Adipocyte (in vitro differentiated cells): ENCODE results near the gene ZSCAN10.
"Not testable (repeated sequence)": the region's sequence is repeated elsewhere in the genome, so short reads cannot be mapped to it uniquely, and the experiment has no call there.

Experiments used
- DNase-seq: peaks from one replicate; pipeline ENCODE4 v3.0.0-alpha.2; 2015; ENCODE audit warnings: low read depth
- H3K27me3 ChIP-seq: replicated peaks from 2 replicates; pipeline ENCODE4 v1.7.0; 2013; ENCODE audit warnings: mild to moderate bottlenecking, low read length, moderate library complexity; ENCODE audit not compliant: control insufficient read depth, insufficient read depth
- H3K36me3 ChIP-seq: 2 replicates; pipeline ENCODE4 v1.7.0; 2013; ENCODE audit warnings: low read length, mild to moderate bottlenecking, moderate library complexity; ENCODE audit not compliant: control insufficient read depth, insufficient read depth, severe bottlenecking
- H3K4me1 ChIP-seq: 2 replicates; pipeline ENCODE4 v1.7.0; 2013; ENCODE audit warnings: mild to moderate bottlenecking, low read length, moderate library complexity; ENCODE audit not compliant: control insufficient read depth, insufficient read depth
- H3K4me3 ChIP-seq: 2 replicates; pipeline ENCODE4 v1.7.0; 2013; ENCODE audit warnings: mild to moderate bottlenecking, low read length, moderate library complexity
- H3K9ac ChIP-seq: 2 replicates; pipeline ENCODE4 v1.7.0; 2013; ENCODE audit warnings: mild to moderate bottlenecking, low read length, moderate library complexity
- H3K9me3 ChIP-seq: 2 replicates; pipeline ENCODE4 v1.7.0; 2013; ENCODE audit warnings: mild to moderate bottlenecking, low read length, moderate library complexity; ENCODE audit not compliant: control insufficient read depth

ZSCAN10 gene

DNA sequence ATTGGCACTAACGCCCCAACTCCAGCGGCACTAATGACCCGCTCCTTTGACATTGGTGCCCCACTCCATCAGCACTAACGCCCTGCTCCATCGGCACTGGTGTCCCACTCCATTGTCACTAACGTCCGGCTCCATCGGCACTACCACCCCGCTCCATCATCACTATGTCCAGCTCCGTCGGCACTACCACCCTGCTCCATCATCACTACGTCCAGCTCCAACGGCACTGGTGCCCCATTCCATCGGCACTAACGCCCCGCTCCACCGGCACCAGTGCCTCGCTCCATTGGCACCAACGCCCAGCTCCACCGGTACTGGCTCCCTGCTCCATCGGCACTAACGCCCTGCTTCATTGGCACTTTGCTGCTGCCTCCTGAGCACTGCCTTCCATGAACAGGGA, 43.2 kb upstream of the ZSCAN10 start:
- no peaks in the 10 kb centered on the region for H3K9me3 ChIP-seq
- H3K4me1 ChIP-seq, result no peaks in the 10 kb centered on the region
- H3K27me3 ChIP-seq, result no peaks in the 10 kb centered on the region
- H3K4me3 ChIP-seq, result no peak overlapping the region
- H3K9ac ChIP-seq, result no peak overlapping the region
- no peak for DNase-seq
- peaks cover 9% of the 10 kb centered on the region for H3K36me3 ChIP-seq

DNA sequence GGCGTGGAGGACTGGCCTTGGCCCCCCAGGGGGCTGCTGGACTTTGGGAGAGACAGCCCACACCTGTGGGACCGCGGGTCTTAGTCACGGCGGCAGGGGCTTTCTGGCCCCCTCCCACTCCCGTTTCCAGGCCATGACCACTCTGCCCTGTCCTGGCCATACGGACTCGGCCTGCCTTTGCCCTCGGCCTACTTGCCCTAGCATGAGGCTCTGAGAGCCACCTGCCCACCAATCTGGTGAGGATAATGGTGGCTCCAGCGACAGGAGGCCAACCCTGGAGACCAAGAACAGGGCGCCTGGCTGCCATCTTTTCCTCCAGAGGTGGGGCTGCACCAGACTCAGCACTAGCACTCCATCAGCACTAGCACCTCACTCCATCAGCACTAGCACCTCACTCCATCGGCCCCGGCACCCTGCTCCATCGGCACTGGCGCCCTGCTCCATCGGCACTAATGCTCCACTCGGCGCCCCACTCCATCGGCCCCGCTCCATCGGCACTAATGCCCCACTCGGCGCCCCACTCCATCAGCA, 42.8 kb upstream of the ZSCAN10 start:
- H3K36me3 ChIP-seq, result peaks cover 9% of the 10 kb centered on the region
- H3K27me3 ChIP-seq, result no peaks in the 10 kb centered on the region
- H3K4me1 ChIP-seq, result no peaks in the 10 kb centered on the region
- H3K9ac ChIP-seq, result no peak overlapping the region
- H3K4me3 ChIP-seq, result no peak overlapping the region
- no peaks in the 10 kb centered on the region for H3K9me3 ChIP-seq
- no peak for DNase-seq

DNA sequence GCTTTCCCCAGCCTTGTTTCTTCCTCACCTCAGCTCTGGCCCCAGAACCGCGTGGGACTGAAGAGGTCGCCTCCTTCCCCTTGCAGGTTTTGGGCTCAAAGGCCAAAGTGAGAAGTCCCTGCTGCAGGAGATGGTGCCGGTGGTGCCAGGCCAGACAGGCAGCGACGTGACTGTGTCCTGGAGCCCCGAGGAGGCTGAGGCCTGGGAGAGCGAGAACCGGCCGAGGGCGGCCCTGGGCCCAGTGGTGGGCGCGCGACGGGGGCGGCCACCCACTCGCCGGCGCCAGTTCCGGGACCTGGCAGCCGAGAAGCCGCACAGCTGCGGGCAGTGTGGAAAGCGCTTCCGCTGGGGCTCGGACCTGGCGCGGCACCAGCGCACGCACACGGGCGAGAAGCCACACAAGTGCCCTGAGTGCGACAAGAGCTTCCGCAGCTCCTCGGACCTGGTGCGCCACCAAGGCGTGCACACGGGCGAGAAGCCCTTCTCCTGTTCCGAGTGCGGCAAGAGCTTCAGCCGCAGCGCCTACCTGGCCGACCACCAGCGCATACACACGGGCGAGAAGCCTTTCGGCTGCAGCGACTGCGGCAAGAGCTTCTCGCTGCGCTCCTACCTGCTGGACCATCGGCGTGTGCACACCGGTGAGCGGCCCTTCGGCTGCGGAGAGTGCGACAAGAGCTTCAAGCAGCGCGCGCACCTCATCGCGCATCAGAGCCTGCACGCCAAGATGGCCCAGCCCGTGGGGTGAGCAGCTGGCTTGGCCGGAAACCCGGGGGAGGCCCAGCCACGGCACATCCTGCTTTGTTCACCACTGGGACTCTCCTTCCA, 41.7 kb upstream of the ZSCAN10 start:
- Histone ChIP-seq H3K4me3 (no peak overlapping the region), H3K4me1 (peaks cover 4% of the 10 kb centered on the region), H3K9me3 (no peaks in the 10 kb centered on the region), H3K36me3 (peaks cover 9% of the 10 kb centered on the region), H3K9ac (no peak overlapping the region), H3K27me3 (no peaks in the 10 kb centered on the region)
- DNase-seq, result no peak

DNA sequence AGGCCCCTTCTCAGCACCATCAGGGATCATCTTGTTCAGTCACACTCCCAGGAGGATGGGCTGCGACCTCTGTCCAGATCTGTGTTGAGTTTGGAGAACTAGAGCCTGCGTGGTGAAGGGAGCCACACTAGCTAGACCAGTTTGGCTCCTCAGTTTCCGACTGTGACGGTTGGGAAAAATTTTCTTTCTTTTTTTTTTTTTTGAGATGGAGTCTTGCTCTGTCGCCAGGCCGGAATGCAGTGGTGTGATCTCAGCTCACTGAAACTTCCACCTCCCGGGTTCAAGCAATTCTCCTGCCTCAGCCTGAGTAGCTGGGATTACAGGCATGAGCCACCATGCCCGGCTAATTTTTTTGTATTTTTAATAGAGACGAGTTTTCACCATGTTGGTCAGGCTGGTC, 40.5 kb upstream of the ZSCAN10 start:
- H3K27me3 ChIP-seq, H3K9me3 ChIP-seq, H3K4me1 ChIP-seq: not testable (repeated sequence)

DNA sequence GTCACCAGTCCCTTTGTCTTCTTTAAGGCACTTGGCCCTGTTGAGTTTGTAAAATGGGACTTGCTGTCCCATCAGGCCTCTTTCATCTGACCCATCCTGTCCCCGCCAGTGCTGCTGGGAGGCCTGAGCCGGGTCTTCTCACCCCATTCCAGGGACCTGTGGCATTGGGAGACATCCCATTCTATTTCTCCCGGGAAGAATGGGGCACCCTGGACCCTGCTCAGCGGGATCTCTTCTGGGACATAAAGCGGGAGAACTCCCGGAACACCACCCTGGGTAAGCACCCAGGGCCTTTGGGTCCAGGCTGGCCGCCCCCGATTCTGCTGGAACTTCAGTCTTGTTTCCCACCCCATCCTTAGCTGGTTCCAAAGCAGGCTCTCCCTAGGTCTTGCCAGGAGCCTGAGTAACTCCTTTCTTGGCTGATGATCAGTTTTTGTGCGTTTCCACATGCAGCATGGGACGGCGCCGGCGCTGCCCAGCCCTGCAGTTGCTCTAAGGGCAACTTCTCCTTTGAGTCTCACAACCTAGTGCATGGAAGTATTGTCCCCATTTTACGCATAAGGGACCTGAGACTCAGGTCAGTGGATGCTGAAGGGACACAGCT, 39.8 kb upstream of the ZSCAN10 start:
- H3K27me3 ChIP-seq, result no peaks in the 10 kb centered on the region
- H3K4me3 ChIP-seq, result no peak overlapping the region
- H3K9ac ChIP-seq, result no peak overlapping the region
- DNase-seq, result no peak
- no peaks in the 10 kb centered on the region for H3K9me3 ChIP-seq
- H3K4me1 ChIP-seq, result peaks cover 10% of the 10 kb centered on the region
- H3K36me3 ChIP-seq, result peaks cover 9% of the 10 kb centered on the region

More for the DNA sequence above, 40.5 kb upstream of the ZSCAN10 start:
- not testable (repeated sequence) for H3K9ac ChIP-seq, H3K36me3 ChIP-seq, DNase-seq, H3K4me3 ChIP-seq

DNA sequence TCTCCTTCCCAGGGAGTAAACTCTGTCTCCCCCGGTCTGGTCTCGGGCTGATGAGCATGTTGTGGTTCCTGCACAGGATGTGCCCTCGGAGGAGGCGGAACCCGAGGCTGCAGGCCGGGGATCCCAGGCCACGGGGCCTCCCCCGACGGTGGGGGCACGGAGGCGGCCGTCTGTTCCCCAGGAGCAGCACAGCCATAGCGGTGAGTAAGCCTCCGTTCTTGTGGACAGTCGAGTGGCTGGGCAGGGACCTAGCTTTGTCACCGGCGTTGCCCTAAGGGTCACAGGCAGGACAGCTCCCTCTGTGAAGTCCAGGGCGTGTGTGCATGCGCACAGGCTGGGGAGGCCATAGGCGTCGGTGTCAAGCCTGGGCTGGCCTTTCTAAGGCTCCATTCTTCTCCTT, 39.2 kb upstream of the ZSCAN10 start:
- Histone ChIP-seq H3K9ac (no peak overlapping the region), H3K27me3 (no peaks in the 10 kb centered on the region), H3K9me3 (no peaks in the 10 kb centered on the region), H3K4me3 (no peak overlapping the region), H3K4me1 (peaks cover 13% of the 10 kb centered on the region), H3K36me3 (peaks cover 9% of the 10 kb centered on the region)
- no peak for DNase-seq

DNA sequence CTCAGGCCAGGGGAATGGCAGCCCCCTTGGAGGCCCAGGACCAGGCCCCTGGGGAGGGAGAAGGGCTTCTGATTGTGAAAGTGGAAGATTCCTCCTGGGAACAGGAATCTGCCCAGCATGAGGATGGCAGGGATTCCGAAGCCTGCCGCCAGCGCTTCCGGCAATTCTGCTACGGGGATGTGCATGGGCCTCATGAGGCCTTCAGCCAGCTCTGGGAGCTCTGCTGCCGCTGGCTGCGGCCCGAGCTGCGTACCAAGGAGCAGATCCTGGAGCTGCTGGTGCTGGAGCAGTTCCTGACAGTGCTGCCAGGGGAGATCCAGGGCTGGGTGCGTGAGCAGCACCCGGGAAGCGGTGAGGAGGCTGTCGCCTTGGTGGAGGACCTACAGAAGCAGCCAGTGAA, 38.2 kb upstream of the ZSCAN10 start:
- no peak for DNase-seq
- Histone ChIP-seq H3K4me1 (peaks cover 13% of the 10 kb centered on the region), H3K36me3 (peaks cover 8% of the 10 kb centered on the region)

DNA sequence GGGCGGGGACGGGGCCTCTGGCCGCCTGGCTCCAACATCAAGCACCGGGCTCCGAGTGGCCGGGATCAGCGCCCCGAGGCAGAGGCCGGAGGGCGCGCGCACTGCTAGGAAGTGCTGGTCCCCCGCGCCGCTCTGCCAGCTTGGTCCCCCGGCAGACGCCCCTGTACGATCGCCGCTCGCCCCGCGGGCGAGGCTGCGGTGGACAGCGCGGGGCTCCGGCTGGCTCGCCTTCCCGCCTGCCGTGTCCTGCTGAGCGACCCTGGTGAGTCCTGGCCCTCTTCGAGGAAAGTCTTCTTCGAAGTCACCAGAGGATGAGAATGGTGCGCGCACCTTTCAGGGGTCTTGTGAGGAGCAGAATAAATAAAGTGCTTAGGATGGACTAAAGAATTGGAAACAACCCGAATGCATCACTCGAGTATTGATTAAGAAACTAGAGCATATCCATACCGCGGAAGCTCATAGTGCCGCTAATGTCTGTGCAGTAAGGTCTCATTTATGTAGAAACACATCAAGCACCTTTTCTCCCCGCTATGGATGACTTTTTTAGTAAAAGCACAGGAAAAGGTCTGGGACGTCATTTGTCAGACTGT, 36.1 kb upstream of the ZSCAN10 start:
- Histone ChIP-seq H3K4me1 (peaks cover 13% of the 10 kb centered on the region), H3K9me3 (no peaks in the 10 kb centered on the region), H3K36me3 (no peaks in the 10 kb centered on the region), H3K27me3 (no peaks in the 10 kb centered on the region), H3K4me3 (peak overlapping the region; percentile 85), H3K9ac (peak overlapping the region; percentile 97)
- DNase-seq, result no peak

More for the DNA sequence above, 38.2 kb upstream of the ZSCAN10 start:
- Histone ChIP-seq H3K4me3 (no peak overlapping the region), H3K27me3 (no peaks in the 10 kb centered on the region), H3K9ac (no peak overlapping the region), H3K9me3 (no peaks in the 10 kb centered on the region)

DNA sequence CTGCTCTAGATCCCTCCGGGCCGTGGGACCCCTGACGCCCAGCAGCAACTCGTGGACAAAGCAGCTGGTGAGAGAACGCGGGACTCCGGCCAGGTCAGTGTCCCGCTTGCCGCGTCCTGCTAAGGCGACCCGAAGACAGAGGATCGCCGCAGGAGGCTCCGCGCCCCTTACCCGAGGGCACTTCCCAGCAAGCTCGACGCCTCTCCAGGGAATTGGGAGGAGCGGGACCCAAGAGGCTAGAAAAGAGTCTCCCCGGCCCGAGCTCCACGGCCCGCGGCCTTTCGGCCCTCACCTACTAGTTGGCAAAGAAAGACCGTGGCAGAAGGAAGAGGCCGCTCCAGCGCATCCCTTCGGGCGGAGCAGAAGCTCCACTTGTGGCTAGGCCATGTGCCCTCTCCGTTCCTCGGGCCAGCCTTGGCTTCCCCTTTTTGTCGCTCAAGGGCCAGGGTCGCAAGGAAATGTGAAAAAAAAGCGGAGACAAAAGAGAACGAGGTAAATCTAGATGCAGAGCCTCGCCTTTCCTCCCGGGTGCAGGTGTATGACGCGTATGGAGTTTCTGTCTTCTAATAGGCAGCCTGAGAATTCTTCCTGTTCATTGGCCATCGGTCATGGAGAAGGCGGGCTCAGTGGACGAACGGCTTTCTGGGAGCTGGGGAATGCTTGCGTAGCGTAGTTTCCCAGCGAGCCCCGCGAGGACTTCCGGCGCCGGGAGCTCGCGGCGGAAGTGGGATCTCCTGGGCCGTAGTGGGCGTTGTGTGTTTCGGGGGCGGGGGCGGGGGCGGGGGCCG, 35.4 kb upstream of the ZSCAN10 start, which contains the start of gene ZNF213:
TSS of gene ZNF213 (plus strand) at position 692 of the 788 bp plus-strand sequence. CDS start 2,252 bp downstream, outside the sequence.
- DNase-seq, result peak; percentile 99
- peak within 1 kb of the TSS; percentile 99 for H3K9ac ChIP-seq
- H3K4me1 ChIP-seq, result peaks cover 20% of the 10 kb centered on the region
- peaks cover 4% of the 10 kb centered on the region for H3K36me3 ChIP-seq
- peak within 1 kb of the TSS; percentile 98 for H3K4me3 ChIP-seq
- H3K27me3 ChIP-seq, result no peaks in the 10 kb centered on the region
- no peaks in the 10 kb centered on the region for H3K9me3 ChIP-seq

DNA sequence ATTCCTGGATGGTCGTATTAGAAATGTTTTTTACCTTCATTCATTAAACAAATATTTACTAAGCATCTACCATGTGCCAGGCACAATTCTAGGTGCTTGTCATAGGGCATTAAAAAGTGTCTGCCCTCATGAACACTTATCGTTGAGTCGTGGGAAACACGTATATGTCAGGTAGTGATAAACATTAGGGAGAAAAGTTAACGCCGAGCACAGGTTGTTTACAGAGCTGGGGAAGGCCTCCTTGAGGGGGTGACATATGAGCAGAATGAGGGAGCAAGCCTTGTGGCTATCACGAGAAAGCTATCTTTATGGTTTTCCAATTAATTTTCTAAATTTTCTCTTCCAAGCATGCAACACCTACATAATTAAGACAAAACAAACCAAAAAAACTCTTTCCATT, 34.8 kb upstream of the ZSCAN10 start:
- DNase-seq, result peak; percentile 10

More for the DNA sequence above, 34.8 kb upstream of the ZSCAN10 start:
- Histone ChIP-seq H3K4me1 (peaks cover 26% of the 10 kb centered on the region), H3K4me3 (peak overlapping the region; percentile 98), H3K36me3 (peaks cover 4% of the 10 kb centered on the region), H3K9ac (peak overlapping the region; percentile 99), H3K27me3 (no peaks in the 10 kb centered on the region), H3K9me3 (no peaks in the 10 kb centered on the region)
